ENCODE results near the gene FOXO3.

FOXO3 gene

DNA sequence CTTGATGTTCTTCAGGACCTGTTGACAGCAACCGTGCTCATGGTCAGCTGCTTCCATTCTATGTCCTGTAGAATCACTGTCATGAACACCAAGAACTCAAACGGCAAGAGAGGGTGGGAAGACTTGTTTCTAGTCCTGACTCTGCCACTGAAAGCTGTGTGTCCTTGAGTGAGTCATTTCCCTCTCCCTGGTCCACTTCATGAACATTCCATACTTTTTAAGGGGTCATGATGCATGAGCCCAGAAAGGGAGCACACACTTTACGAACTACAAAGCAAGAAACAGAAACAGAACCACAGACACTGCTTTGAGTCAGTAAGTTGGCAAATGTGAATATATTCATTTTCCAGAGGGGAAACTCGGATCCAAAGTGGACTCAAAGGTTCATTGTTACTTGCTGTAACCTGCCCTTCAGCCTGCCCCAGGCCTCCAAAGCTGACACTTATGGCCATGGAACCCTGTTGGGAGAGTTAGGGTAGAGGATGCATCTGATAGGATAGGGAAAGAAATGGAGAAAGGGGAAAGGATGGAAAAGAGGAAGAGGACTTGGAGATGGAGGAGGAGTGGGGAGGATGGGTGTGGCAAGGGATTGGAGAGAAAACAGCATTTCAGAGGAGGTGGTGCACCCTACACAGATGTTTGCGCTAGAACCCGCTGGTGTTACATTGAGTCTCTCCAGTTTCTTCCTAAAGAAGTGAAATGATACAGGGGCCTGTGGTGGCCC lies 129.8 kb downstream of the FOXO3 start:
- H3K36me3 Mint-ChIP-seq (ENCODE audit: low read depth), result peaks cover 7% of the 10 kb centered on the region
- DNase-seq, result no peak
- no peaks in the 10 kb centered on the region for H3K9me3 Mint-ChIP-seq
- H3K4me3 Mint-ChIP-seq, result no peak overlapping the region
- no peaks in the 10 kb centered on the region for H3K27me3 Mint-ChIP-seq
- no peak overlapping the region for H3K27ac Mint-ChIP-seq
- peaks cover 2% of the 10 kb centered on the region for H3K4me1 Mint-ChIP-seq (ENCODE audit: low read depth)

DNA sequence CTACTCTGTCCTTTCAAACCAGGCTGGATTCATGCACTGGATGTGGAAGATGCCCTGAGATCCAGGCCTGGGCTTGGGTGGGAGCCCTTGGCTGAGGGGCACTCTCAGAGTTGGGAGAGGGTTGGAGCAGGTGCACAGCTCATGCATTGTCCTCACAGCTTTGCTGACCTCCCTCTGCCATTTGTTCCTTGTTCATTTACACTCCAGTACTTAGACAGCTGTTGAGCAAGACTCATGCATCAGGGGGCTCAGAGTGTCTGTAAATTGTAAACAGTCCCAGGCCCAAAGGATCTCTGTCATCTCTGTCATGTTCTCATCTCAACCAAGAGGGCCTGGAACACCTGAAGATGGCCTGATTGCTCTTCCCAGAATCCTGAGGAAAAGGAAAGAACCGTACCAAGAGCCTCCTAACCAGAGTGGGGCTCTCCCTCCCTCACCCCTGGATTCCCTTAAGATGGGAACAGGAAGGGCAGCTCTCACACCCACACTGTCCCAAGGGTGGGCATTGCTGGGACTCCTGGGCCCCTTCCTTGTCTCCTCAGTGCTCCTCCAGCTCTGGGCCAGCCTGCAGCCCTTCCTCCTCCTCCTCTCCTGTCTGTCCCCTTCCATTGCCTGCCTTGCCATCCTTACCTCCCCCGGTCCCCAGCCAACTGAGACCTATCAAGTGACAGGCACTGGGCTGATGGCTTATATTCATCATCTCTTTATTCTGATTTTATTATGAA lies 132.9 kb downstream of the FOXO3 start:
- Mint-ChIP-seq H3K4me3 (no peak overlapping the region), H3K4me1 (ENCODE audit: low read depth) (peaks cover 2% of the 10 kb centered on the region), H3K36me3 (ENCODE audit: low read depth) (no peaks in the 10 kb centered on the region), H3K9me3 (no peaks in the 10 kb centered on the region), H3K27me3 (no peaks in the 10 kb centered on the region), H3K27ac (no peak overlapping the region)
- no peak for DNase-seq

DNA sequence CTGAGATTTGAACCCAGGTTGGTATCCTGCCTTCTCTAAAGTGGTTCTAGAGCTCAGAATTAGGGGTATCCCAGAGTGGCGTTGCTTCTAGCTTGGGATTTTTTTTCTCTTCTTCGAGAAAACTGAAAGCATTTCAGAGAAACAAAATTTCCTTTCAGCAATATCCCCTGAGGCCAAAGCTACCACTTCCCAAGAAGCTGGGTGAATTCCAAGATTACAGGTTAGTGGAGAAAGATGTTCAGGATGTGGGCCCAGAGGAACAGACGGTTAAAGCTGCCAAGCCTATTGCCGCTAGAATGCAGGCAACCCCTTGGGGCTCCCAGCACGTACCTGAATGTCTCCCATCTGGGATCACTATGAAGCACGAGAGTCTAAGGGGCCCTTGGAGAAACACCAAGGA lies 134.1 kb downstream of the FOXO3 start:
- Mint-ChIP-seq H3K4me3 (no peak overlapping the region), H3K36me3 (ENCODE audit: low read depth) (no peaks in the 10 kb centered on the region), H3K4me1 (ENCODE audit: low read depth) (peaks cover 2% of the 10 kb centered on the region), H3K27me3 (no peaks in the 10 kb centered on the region), H3K27ac (no peak overlapping the region), H3K9me3 (no peaks in the 10 kb centered on the region)
- DNase-seq, result no peak

DNA sequence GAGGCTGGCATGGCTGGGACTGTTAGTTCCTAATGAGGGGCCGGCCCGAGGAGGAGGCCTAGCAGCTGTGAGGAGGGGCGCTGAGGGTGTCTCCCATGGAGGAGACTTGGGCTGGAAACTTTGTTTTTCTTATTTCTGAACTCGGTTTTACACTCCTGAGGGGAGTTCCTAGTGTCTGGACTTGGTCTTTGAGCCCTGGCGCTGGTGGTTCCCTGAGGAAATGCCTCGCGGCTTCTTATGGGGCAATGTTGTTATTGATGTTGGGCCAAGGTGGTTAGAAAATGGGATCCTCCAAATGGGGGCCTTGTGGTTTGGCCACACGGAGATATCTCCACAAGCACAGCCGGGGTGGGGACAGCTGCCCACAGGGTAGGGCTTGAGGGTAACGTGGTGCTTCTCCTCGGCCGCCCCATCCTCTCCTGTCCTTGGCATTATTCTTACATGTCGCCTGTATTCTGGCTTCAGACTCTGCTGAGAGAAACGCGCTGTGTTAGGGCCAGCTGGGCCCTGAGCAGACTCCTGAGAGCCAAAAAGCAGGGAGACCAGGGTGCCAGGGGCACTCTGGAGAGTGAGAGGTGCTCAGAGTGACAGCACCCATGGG lies 136.9 kb downstream of the FOXO3 start:
- Mint-ChIP-seq H3K4me1 (ENCODE audit: low read depth) (no peaks in the 10 kb centered on the region), H3K27me3 (no peaks in the 10 kb centered on the region), H3K9me3 (peaks cover 9% of the 10 kb centered on the region), H3K36me3 (ENCODE audit: low read depth) (no peaks in the 10 kb centered on the region), H3K4me3 (no peak overlapping the region), H3K27ac (no peak overlapping the region)
- no peak for DNase-seq

DNA sequence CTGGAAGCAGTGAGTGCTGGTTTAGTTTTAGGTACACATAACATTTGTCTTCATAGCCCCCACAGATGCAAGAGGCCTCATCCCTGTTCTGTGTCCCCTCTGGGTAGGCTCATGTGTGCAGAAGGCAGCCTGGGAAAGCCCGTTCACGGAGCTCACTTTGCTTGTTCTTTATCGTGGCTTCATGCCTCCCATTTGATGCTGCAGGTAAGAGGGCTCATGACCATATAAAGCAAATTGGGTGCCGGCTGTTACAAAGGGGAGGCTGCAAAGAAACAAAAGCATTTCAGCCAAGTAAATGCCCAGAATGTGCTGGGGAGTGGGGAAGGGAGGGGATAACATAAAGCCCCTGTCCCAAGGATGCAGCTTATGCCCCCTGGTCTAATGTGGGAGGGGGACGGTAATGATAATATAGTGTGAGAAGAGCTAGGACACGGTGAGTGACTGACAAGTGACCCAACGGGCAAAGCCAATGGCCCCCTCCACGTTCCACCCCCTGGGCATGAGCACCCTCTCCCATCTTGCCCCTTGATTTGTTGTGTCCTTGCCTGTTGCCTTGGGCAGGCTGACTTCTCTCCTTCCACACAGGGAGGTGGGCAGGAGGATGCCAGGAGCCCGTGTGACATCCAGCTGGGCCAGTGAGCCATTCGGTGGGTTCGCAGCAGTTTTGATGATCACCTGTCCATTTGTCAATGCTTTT lies 138.0 kb downstream of the FOXO3 start:
- Mint-ChIP-seq H3K4me1 (ENCODE audit: low read depth) (no peaks in the 10 kb centered on the region), H3K36me3 (ENCODE audit: low read depth) (no peaks in the 10 kb centered on the region), H3K9me3 (peaks cover 11% of the 10 kb centered on the region), H3K27me3 (no peaks in the 10 kb centered on the region), H3K4me3 (no peak overlapping the region), H3K27ac (no peak overlapping the region)
- DNase-seq, result no peak

DNA sequence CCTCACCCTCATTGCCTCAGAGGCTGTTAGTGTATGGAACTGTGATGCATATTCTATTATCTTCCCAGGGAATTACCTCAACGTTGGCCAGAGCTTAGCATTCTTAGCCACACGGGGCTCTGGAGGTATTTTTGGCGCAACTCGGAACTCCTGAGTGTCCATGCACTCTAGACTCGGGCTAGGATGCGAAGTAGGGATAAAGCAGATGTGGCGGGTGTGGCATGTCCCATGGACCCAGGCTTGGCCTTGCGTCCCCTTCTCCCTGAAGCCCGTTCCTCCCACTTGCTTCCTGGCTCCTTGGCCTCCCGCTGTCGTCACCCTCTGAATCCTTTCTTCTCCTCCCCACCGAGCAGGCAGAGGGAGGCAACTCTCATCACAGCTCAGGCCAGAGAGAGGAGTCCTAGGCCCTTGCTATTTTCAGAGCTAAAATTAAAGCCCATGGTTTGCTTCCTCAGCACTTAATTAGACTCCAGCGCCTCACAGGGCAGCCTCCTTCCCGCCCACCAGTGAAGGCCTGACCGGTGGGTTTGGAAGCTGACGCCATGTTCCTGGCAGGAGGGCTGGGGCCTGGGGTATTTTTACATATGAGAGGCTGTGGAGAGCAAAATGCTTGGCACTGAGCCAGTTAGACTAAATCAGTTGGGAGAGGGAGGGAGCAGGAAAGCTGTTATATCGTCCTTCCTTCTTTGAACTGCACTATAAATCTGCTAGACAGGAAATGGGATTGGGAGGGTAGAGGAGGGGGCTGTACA lies 138.7 kb downstream of the FOXO3 start:
- no peak for DNase-seq
- no peak overlapping the region for H3K27ac Mint-ChIP-seq
- peaks cover 11% of the 10 kb centered on the region for H3K9me3 Mint-ChIP-seq
- H3K4me3 Mint-ChIP-seq, result no peak overlapping the region
- H3K27me3 Mint-ChIP-seq, result no peaks in the 10 kb centered on the region
- no peaks in the 10 kb centered on the region for H3K4me1 Mint-ChIP-seq (ENCODE audit: low read depth)
- no peaks in the 10 kb centered on the region for H3K36me3 Mint-ChIP-seq (ENCODE audit: low read depth)

DNA sequence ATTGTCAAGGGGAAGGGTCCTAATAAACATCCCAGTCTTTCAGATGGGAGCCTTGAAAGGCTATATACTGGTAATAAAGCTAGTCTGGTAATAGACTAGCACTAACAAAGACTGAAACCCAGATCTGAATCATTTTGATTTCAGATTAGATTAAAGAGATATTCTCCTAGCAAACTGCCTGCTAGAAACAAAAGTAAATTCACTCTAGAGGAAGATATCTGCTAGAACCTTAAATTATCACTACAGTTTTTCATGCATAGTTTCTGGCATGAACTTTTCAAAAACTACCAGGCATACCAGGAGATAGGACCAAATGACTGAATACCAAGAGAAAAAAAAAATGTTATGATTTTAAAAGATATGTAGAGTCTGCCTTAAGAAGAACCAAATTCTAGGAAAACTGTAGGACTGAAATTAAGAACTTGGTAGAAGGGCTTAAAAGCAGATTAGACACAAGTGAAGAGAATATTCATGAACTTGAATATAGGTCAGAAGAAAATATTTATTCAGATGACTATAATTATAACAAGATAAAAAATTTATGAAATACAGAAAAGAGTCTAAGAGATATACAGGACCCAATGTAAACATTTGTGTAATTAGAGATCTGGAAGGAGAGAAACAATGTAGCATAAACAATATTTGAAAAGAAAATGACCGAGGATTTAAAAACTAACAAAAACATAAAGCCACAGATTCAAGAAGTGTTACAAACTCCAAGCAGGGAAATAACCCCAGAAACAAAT lies 141.6 kb downstream of the FOXO3 start:
- no peak overlapping the region for H3K27ac Mint-ChIP-seq

DNA sequence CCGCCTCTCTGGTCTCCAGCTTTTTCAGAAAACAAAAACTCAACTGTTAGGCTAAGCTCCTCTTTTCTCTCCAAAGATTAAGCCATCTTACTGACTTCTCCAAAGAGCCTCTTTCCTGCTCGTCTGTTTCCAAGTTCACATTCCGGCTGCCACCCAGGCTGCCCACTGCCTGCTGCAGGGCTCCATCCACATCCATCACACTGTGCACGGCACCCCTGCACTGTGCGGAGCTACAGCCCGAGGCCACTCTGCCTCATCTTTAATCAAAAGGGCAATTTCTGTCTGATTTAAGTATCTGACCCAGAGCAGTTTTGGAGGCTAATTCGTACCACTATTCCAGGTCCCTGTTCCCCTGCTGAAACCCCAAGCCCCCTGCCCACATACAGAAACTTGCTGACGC lies 145.9 kb downstream of the FOXO3 start:
- no peak overlapping the region for H3K27ac Mint-ChIP-seq
- no peaks in the 10 kb centered on the region for H3K27me3 Mint-ChIP-seq
- no peaks in the 10 kb centered on the region for H3K36me3 Mint-ChIP-seq (ENCODE audit: low read depth)
- H3K9me3 Mint-ChIP-seq, result peaks cover 7% of the 10 kb centered on the region
- no peak for DNase-seq
- H3K4me3 Mint-ChIP-seq, result no peak overlapping the region
- peaks cover 3% of the 10 kb centered on the region for H3K4me1 Mint-ChIP-seq (ENCODE audit: low read depth)

More for the DNA sequence above, 141.6 kb downstream of the FOXO3 start:
- no peaks in the 10 kb centered on the region for H3K4me1 Mint-ChIP-seq (ENCODE audit: low read depth)
- no peaks in the 10 kb centered on the region for H3K36me3 Mint-ChIP-seq (ENCODE audit: low read depth)
- no peak overlapping the region for H3K4me3 Mint-ChIP-seq
- peaks cover 11% of the 10 kb centered on the region for H3K9me3 Mint-ChIP-seq
- no peak for DNase-seq
- H3K27me3 Mint-ChIP-seq, result no peaks in the 10 kb centered on the region

DNA sequence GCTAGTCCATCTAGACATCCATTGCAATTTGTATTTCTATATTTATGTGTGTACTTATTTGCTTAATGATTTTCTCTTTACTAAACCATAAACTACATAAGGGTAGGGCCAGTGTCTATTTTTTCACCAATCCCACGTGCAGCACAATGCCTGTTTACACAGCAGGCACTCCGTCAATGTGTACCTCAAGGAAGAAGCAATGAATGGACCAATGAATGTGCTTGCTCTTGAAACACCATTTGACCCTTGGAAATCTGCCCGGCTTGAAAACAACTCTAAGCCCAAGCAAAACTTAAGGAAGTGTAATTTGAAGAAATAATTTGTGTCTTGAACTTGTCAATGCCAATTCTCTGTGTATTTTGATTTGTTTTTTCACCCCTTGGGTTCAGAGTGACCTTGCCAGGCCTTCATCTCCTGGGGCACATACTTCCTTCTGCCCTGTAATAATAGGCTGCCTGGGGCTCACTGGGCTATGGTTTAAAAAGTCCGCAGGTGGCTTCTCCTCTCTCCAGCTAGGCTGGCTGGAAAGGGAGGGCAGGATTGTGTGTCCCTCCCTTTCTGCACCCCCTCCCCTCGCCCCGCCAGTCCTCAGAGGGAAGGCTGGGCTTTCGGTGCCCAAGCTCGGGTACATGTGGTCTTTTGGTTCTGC lies 146.7 kb downstream of the FOXO3 start:
- Mint-ChIP-seq H3K27me3 (no peaks in the 10 kb centered on the region), H3K4me3 (no peak overlapping the region), H3K4me1 (ENCODE audit: low read depth) (peaks cover 3% of the 10 kb centered on the region), H3K27ac (no peak overlapping the region), H3K36me3 (ENCODE audit: low read depth) (no peaks in the 10 kb centered on the region), H3K9me3 (peaks cover 2% of the 10 kb centered on the region)
- DNase-seq, result no peak

DNA sequence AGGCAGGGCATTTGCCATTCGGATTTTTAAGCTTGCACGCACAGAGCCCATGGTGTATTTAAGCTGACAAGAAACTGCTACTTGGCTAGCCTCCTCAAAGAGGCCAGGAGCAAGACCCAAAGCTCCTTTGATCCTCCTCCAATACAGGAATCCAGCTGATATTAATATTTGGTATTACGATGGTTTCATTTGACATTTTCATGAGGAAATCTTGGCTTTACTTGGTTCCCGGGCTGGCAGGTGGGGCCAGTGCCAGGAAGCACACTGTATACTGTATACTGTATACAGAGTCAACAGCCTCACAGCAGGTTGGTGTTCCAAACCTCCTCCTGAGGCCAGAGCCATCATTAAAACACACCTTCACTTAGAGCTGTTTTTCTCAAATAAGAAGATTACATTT lies 149.3 kb downstream of the FOXO3 start:
- Mint-ChIP-seq H3K36me3 (ENCODE audit: low read depth) (no peaks in the 10 kb centered on the region), H3K9me3 (no peaks in the 10 kb centered on the region), H3K4me1 (ENCODE audit: low read depth) (peaks cover 9% of the 10 kb centered on the region), H3K27me3 (no peaks in the 10 kb centered on the region), H3K4me3 (no peak overlapping the region), H3K27ac (no peak overlapping the region)
- no peak for DNase-seq

DNA sequence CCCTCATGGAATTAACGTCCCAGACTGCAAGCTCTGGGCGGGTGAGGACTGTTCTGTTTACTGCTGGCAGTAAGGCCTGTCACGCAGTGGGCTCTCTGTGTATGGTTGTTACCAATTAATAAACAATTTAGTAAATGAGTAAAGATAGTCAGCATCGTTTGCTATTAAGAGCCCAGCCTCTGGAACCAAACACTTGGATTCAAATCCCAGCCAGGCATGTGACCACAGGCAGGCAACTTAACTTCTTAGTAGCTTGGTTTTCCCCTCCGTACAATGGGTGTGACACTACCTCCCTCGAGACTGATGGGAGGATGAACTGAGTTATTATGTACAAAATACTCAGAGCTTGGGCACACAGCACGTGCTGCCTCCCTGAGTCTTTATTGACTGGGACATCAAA lies 149.8 kb downstream of the FOXO3 start:
- H3K4me3 Mint-ChIP-seq, result no peak overlapping the region

DNA sequence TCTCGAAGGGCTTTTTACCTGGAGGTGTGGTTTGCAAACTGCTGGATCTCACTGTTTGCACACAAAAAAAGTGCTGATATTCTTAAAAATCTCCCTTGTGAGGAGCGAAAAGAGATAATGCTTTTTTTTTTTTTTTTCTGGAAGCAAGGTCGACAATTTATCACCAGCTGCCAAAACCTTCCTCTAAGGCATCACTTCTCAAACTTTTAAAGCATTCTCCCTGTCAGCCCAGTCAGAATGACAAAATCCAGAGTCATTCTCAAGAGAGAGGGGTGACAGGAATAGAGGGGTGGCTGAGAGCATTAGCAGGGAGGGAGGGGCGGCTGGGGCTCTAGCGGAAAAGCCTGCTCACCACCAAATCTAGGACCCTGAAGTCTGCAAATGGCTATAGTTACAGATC lies 150.4 kb downstream of the FOXO3 start:
- H3K27ac Mint-ChIP-seq, result no peak overlapping the region
- H3K27me3 Mint-ChIP-seq, result no peaks in the 10 kb centered on the region
- H3K4me3 Mint-ChIP-seq, result no peak overlapping the region
- no peaks in the 10 kb centered on the region for H3K9me3 Mint-ChIP-seq
- peaks cover 9% of the 10 kb centered on the region for H3K4me1 Mint-ChIP-seq (ENCODE audit: low read depth)
- no peak for DNase-seq
- no peaks in the 10 kb centered on the region for H3K36me3 Mint-ChIP-seq (ENCODE audit: low read depth)

More for the DNA sequence above, 149.8 kb downstream of the FOXO3 start:
- no peak overlapping the region for H3K27ac Mint-ChIP-seq
- no peaks in the 10 kb centered on the region for H3K27me3 Mint-ChIP-seq
- H3K9me3 Mint-ChIP-seq, result no peaks in the 10 kb centered on the region
- H3K4me1 Mint-ChIP-seq (ENCODE audit: low read depth), result peaks cover 9% of the 10 kb centered on the region
- no peaks in the 10 kb centered on the region for H3K36me3 Mint-ChIP-seq (ENCODE audit: low read depth)
- no peak for DNase-seq

DNA sequence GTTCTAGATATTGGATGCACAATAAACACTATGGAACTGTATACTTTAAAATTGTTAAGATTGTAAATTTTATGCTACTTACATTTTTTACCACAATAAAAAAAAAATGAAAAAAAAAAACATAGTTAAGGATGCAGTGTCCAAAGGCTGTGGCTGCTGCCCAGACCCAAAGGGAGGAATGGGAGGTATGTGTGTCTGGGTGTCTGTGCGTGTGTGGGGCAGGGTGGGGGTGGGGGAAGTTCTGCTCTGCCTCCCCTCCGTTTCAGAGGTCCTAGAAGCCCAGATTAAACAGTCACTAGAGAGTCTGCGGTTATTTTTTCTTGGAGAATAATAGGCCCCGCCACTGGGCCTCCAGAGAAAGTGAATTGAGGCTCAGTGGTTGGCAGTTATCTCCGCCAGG lies 151.1 kb downstream of the FOXO3 start:
- no peaks in the 10 kb centered on the region for H3K36me3 Mint-ChIP-seq (ENCODE audit: low read depth)
- no peaks in the 10 kb centered on the region for H3K9me3 Mint-ChIP-seq
- DNase-seq, result no peak
- H3K27me3 Mint-ChIP-seq, result no peaks in the 10 kb centered on the region
- H3K27ac Mint-ChIP-seq, result no peak overlapping the region
- H3K4me1 Mint-ChIP-seq (ENCODE audit: low read depth), result peaks cover 9% of the 10 kb centered on the region
- no peak overlapping the region for H3K4me3 Mint-ChIP-seq

All from activated T-cell treated with anti-CD3 and anti-CD28 coated beads, Interleukin-2, amount 50 U/mL, for 24 hours (primary cell).